ENCODE measurements around the gene PDE4D.

GRCh38 chr5:59621477-59621876 is 272.0 kb downstream of the PDE4D start:
- TF ChIP-seq POLR2A (IDR thresholded peaks at IDR 0.05) = no peak
- TF ChIP-seq, protein P1, sequence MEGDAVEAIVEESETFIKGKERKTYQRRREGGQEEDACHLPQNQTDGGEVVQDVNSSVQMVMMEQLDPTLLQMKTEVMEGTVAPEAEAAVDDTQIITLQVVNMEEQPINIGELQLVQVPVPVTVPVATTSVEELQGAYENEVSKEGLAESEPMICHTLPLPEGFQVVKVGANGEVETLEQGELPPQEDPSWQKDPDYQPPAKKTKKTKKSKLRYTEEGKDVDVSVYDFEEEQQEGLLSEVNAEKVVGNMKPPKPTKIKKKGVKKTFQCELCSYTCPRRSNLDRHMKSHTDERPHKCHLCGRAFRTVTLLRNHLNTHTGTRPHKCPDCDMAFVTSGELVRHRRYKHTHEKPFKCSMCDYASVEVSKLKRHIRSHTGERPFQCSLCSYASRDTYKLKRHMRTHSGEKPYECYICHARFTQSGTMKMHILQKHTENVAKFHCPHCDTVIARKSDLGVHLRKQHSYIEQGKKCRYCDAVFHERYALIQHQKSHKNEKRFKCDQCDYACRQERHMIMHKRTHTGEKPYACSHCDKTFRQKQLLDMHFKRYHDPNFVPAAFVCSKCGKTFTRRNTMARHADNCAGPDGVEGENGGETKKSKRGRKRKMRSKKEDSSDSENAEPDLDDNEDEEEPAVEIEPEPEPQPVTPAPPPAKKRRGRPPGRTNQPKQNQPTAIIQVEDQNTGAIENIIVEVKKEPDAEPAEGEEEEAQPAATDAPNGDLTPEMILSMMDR (IDR thresholded peaks at IDR 0.05) = no peak
